Heart left ventricle (tissue), 16 donors: Measurements from ENCODE around the gene RPTOR. TPM values are rescaled to one million over a fixed set of nuclear protein-coding genes. Genes with fewer than 3 reads are reported as not detected.

ENCODE experiments used
- ATAC-seq, 4 donors: fragments of 200-7000 bp; cut with Tn5 transposase; one replicate each; pipeline ENCODE4 v1.9.1; 2020 to 2022; ENCODE audit warnings: moderate library complexity in 4 of 4, mild to moderate bottlenecking in 3 of 4, moderate number of reproducible peaks in 1 of 4
- DNase-seq, 5 donors: peaks; one replicate each; pipeline ENCODE4 v3.0.0-alpha.2; 2020
- H3K27ac ChIP-seq, 12 donors: fragments of 200-600 bp; sonication (generic) in 4 of 12; one replicate each; pipeline versions ENCODE4 v1.5.0 to v1.8.0; 2016 to 2022; ENCODE audit warnings: mild to moderate bottlenecking in 2 of 12
- H3K27me3 ChIP-seq, 9 donors: fragments of 200-600 bp; sonication (generic) in 2 of 9; one replicate each; pipeline versions ENCODE4 v1.5.1 to v1.8.0; 2016 to 2022; ENCODE audit warnings: mild to moderate bottlenecking in 3 of 9
- H3K36me3 ChIP-seq, 9 donors: fragments of 200-600 bp; sonication (generic) in 2 of 9; one replicate each; pipeline versions ENCODE4 v1.5.0 to v1.8.0; 2018 to 2022; ENCODE audit warnings: mild to moderate bottlenecking in 2 of 9
- H3K4me1 ChIP-seq, 12 donors: fragments of 200-600 bp; sonication (generic) in 4 of 12; one replicate each; pipeline versions ENCODE4 v1.5.0 to v1.8.0; 2016 to 2022; ENCODE audit warnings: mild to moderate bottlenecking in 3 of 12
- H3K4me3 ChIP-seq, 12 donors: fragments of 200-600 bp; sonication (generic) in 4 of 12; one replicate each; pipeline versions ENCODE4 v1.5.0 to v1.8.0; 2017 to 2022; ENCODE audit warnings: mild to moderate bottlenecking in 9 of 12, moderate library complexity in 4 of 12
- H3K9me3 ChIP-seq, 12 donors: fragments of 200-600 bp; sonication (generic) in 4 of 12; one replicate each; pipeline versions ENCODE4 v1.5.0 to v1.8.0; 2016 to 2022; ENCODE audit warnings: mild to moderate bottlenecking in 1 of 12
- CTCF ChIP-seq, 12 donors: fragments of 200-600 bp; sonication (generic) in 4 of 12; IDR thresholded peaks; one replicate each; pipeline versions ENCODE4 v1.5.0 to v1.8.0; 2018 to 2022; ENCODE audit warnings: antibody characterized with exemption in 12 of 12, mild to moderate bottlenecking in 5 of 12
- POLR2A ChIP-seq, 2 donors: fragments of 450-650 bp; IDR thresholded peaks; one replicate each; pipeline ENCODE4 v1.6.1; 2017; ENCODE audit warnings: antibody characterized with exemption in 2 of 2, mild to moderate bottlenecking in 2 of 2, moderate library complexity in 2 of 2
- WGBS, 4 donors: extraction: QIAGEN DNeasy Blood & Tissue Kit in 2 of 4; methylation state at CpG; one replicate each; pipeline versions ENCODE4 v1.1.5 to v1.1.7; 2013 to 2018; 5-methylcytosine and 5-hydroxymethylcytosine counted together
- intact Hi-C, 10 donors: fragments of 100-400 bp; cut with DNase I; formaldehyde crosslinking; loops; one replicate each; pipeline versions ENCODE4 v1.11.1 to v1.14.2; 2022
- polyA plus RNA-seq, 2 donors: library from polyadenylated mRNA; stranded (reverse); fragments of 200-250 nt; gene quantifications; one replicate each; pipeline ENCODE4 v1.2.3, GENCODE V29; 2013
- total RNA-seq, 9 donors: library from RNA; depleted of rRNA in 2 of 9; stranded (reverse); fragments of >200 nt in 2 of 9; fragmentation: NEBNext Ultra II Directional in 3 of 9; extraction: Animal tissue kit (Norgen Biotek cat#: 25700) in 3 of 9; gene quantifications; one replicate each; pipeline versions ENCODE4 v1.1.0 to v1.2.4, GENCODE V29; 2016 to 2023
- donor health status: ischemic (EF 13 %, LVEDD 7.1; RV severe dilation, severe dysfunction).
- donor health status: healthy with polysubstance abuse.
- donor health status: DM: no; HTN: yes; CAD: no.
- donor health status: DM: no; HTN: no; CAD: no.
- donor health status: ischemic (EF 25% LVEDD 6.9; RV normal size, moderate dysfunction).
- donor health status: ischemic (EF 25% LVEDD 5.7; RV mildly dilated, moderate dysfunction).
- donor health status: healthy.
- donor health status: DM: yes; HTN: yes; CAD: no.
- donor health status: ischemic (EF 35%, LVEDD 5.7; RV mildly dilated, moderate dysfunction).
- donor health status: nonischemic (EF 11% LVEDD 7.7; RV severe dilation, severe dysfunction).
- donor health status: DM: yes; HTN: yes; CAD: no.
- donor health status: PGD.
- donor health status: ischemic (EF 29% LVEDD 5.4; RV normal size, mild dysfunction).
- donor health status: nonischemic (EF 23%, LVEDD 6.1; RV moderate dilation, normal function).

RPTOR gene
- total and polyA plus RNA-seq, 11 donors, result 14.7 to 31.7 (median 26.0) TPM

- DNase-seq (no peak), ATAC-seq (peak in 1 of 4 donors; percentile 57)
- Histone ChIP-seq H3K27me3 (peaks cover 0 to 28% (median 7%) of the 10 kb centered on the region in 9 donors), H3K4me3 (no peak overlapping the region), H3K36me3 (no peaks in the 10 kb centered on the region), H3K27ac (no peak overlapping the region), H3K9me3 (no peaks in the 10 kb centered on the region), H3K4me1 (peaks cover 0 to 3% (median 0%) of the 10 kb centered on the region in 12 donors)
- TF ChIP-seq CTCF (IDR thresholded peaks at IDR 0.05), result no peak
- TF ChIP-seq POLR2A (IDR thresholded peaks at IDR 0.05), result no peak
- 45 to 60% (median 53%) methylated on average over 10 of the region's 10 CpGs for WGBS, 4 donors
- intact Hi-C loops, result no loop called here
Observed at GRCh38 chr17:80513892-80514291, 30.7 kb upstream of the RPTOR start.

GRCh38 chr17:80516171-80516932 lies 28.3 kb upstream of the RPTOR start:
- no peaks in the 10 kb centered on the region for H3K9me3 ChIP-seq
- H3K4me3 ChIP-seq, result no peak overlapping the region
- 75 to 79% (median 76%) methylated on average over 17 of the region's 17 CpGs for WGBS, 4 donors
- no peak for ATAC-seq
- H3K27ac ChIP-seq, result no peak overlapping the region
- H3K4me1 ChIP-seq, result peaks cover 0 to 3% (median 0%) of the 10 kb centered on the region in 12 donors
- TF ChIP-seq CTCF (IDR thresholded peaks at IDR 0.05) (no peak), POLR2A (IDR thresholded peaks at IDR 0.05) (no peak)
- DNase-seq, result no peak
- H3K27me3 ChIP-seq, result peaks cover 0 to 17% (median 7%) of the 10 kb centered on the region in 9 donors
- intact Hi-C loops, result no loop called here
- H3K36me3 ChIP-seq, result no peaks in the 10 kb centered on the region

GRCh38 chr17:80517641-80518040 lies 27.0 kb upstream of the RPTOR start:
- intact Hi-C loops, result no loop called here

More at GRCh38 chr17:80517641-80518040, 27.0 kb upstream of the RPTOR start:
- peaks cover 0 to 3% (median 0%) of the 10 kb centered on the region in 12 donors for H3K4me1 ChIP-seq
- H3K9me3 ChIP-seq, result no peaks in the 10 kb centered on the region
- peaks cover 0 to 5% (median 0%) of the 10 kb centered on the region in 9 donors for H3K27me3 ChIP-seq
- H3K27ac ChIP-seq, result no peak overlapping the region
- H3K36me3 ChIP-seq, result no peaks in the 10 kb centered on the region
- no peak overlapping the region for H3K4me3 ChIP-seq
- DNase-seq, result no peak
- TF ChIP-seq POLR2A (IDR thresholded peaks at IDR 0.05) (no peak), CTCF (IDR thresholded peaks at IDR 0.05) (no peak)
- no peak for ATAC-seq
- 88 to 95% (median 92%) methylated on average over 3 of the region's 3 CpGs for WGBS, 4 donors
